ENCODE results near the gene FAM83D. TPM values are rescaled to one million over a fixed set of nuclear protein-coding genes. Genes with fewer than 3 reads are reported as not detected.

The FAM83D gene
- total RNA-seq, 1 experiment from 2014 or later: 66.9 TPM

DNA sequence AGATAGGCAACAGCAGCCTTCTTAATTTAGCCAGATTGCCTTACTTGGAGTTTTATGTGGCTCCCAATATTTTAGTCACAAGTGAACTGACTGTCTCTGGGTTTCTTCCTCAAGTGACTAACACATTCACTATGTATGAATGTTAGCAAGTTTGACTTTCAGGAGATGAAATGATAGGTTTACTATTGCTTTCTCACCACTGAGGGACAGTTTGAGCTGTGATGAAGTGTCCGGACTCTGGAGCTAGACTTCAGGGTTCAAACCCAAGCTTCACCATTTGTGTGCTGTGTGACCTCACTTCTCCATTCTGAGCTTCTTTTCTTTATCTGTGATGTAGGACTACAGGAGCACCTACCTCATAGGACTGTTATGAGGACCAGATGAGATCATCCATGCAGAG is 44.1 kb downstream of the FAM83D start (continued):
- TF ChIP-seq, protein P1, sequence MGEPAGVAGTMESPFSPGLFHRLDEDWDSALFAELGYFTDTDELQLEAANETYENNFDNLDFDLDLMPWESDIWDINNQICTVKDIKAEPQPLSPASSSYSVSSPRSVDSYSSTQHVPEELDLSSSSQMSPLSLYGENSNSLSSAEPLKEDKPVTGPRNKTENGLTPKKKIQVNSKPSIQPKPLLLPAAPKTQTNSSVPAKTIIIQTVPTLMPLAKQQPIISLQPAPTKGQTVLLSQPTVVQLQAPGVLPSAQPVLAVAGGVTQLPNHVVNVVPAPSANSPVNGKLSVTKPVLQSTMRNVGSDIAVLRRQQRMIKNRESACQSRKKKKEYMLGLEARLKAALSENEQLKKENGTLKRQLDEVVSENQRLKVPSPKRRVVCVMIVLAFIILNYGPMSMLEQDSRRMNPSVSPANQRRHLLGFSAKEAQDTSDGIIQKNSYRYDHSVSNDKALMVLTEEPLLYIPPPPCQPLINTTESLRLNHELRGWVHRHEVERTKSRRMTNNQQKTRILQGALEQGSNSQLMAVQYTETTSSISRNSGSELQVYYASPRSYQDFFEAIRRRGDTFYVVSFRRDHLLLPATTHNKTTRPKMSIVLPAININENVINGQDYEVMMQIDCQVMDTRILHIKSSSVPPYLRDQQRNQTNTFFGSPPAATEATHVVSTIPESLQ (CRISPR knock-in tag; IDR thresholded peaks at IDR 0.05): no peak
- TF ChIP-seq TP53 (CRISPR knock-in tag; IDR thresholded peaks at IDR 0.05): no peak
- no peak for TF ChIP-seq ZBTB21 (CRISPR knock-in tag; IDR thresholded peaks at IDR 0.05; ENCODE audit: borderline replicate concordance)
- no peak for TF ChIP-seq GABPB1 (CRISPR knock-in tag; IDR thresholded peaks at IDR 0.05)
- no peak for TF ChIP-seq ZNF671 (CRISPR knock-in tag; IDR thresholded peaks at IDR 0.05)
- no peak for TF ChIP-seq TEAD1 (CRISPR knock-in tag; IDR thresholded peaks at IDR 0.05)
- TF ChIP-seq, protein P2, sequence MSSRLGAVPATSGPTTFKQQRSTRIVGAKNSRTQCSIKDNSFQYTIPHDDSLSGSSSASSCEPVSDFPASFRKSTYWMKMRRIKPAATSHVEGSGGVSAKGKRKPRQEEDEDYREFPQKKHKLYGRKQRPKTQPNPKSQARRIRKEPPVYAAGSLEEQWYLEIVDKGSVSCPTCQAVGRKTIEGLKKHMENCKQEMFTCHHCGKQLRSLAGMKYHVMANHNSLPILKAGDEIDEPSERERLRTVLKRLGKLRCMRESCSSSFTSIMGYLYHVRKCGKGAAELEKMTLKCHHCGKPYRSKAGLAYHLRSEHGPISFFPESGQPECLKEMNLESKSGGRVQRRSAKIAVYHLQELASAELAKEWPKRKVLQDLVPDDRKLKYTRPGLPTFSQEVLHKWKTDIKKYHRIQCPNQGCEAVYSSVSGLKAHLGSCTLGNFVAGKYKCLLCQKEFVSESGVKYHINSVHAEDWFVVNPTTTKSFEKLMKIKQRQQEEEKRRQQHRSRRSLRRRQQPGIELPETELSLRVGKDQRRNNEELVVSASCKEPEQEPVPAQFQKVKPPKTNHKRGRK (CRISPR knock-in tag; IDR thresholded peaks at IDR 0.05; ENCODE audit: borderline replicate concordance): no peak
- no peak for TF ChIP-seq ZNF138 (CRISPR knock-in tag; conservative IDR thresholded peaks at IDR 0.05)
- TF ChIP-seq, protein P3, sequence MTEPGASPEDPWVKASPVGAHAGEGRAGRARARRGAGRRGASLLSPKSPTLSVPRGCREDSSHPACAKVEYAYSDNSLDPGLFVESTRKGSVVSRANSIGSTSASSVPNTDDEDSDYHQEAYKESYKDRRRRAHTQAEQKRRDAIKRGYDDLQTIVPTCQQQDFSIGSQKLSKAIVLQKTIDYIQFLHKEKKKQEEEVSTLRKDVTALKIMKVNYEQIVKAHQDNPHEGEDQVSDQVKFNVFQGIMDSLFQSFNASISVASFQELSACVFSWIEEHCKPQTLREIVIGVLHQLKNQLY (CRISPR knock-in tag; IDR thresholded peaks at IDR 0.05): no peak
- TF ChIP-seq, protein P4, sequence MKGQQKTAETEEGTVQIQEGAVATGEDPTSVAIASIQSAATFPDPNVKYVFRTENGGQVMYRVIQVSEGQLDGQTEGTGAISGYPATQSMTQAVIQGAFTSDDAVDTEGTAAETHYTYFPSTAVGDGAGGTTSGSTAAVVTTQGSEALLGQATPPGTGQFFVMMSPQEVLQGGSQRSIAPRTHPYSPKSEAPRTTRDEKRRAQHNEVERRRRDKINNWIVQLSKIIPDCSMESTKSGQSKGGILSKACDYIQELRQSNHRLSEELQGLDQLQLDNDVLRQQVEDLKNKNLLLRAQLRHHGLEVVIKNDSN (CRISPR knock-in tag; IDR thresholded peaks at IDR 0.05): no peak
- no peak for TF ChIP-seq TEAD4 (CRISPR knock-in tag; IDR thresholded peaks at IDR 0.05)
- TF ChIP-seq, protein P5, sequence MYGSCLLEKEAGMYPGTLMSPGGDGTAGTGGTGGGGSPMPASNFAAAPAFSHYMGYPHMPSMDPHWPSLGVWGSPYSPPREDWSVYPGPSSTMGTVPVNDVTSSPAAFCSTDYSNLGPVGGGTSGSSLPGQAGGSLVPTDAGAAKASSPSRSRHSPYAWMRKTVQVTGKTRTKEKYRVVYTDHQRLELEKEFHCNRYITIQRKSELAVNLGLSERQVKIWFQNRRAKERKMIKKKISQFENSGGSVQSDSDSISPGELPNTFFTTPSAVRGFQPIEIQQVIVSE (CRISPR knock-in tag; IDR thresholded peaks at IDR 0.05; ENCODE audit: borderline replicate concordance): no peak
- TF ChIP-seq MYBL2 (CRISPR knock-in tag; IDR thresholded peaks at IDR 0.05): no peak

DNA sequence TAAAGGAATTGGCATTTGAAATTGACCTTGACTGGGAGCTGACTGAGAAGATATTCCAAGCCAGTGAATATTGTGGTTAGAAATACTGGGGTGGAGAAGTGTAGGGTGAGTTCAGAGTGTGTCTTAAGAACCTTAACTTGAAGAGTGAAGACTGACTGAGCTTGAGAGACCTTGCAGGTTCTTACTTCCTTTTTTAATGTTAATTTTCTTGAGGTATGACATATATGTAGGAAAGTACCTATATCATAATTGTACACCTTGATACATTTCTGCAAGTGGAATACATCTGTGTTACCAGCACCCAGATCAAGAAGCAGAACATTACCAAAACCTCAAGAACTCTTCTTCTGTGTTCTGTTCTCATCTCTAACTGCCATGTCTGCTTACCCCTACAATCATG is 46.9 kb downstream of the FAM83D start:
- ATAC-seq (no peak), DNase-seq (ENCODE audit: low spot score) (no peak)
- CTCF ChIA-PET: no interaction called here
- Mint-ChIP-seq H3K4me3 (no peak overlapping the region), H3K36me3 (peaks cover 29% of the 10 kb centered on the region), H3K4me1 (no peaks in the 10 kb centered on the region), H3K9me3 (no peaks in the 10 kb centered on the region), H3K27ac (no peak overlapping the region), H3K27me3 (ENCODE audit: low read depth) (no peaks in the 10 kb centered on the region)
- POLR2A ChIA-PET: no interaction called here
- TF ChIP-seq, protein P6, sequence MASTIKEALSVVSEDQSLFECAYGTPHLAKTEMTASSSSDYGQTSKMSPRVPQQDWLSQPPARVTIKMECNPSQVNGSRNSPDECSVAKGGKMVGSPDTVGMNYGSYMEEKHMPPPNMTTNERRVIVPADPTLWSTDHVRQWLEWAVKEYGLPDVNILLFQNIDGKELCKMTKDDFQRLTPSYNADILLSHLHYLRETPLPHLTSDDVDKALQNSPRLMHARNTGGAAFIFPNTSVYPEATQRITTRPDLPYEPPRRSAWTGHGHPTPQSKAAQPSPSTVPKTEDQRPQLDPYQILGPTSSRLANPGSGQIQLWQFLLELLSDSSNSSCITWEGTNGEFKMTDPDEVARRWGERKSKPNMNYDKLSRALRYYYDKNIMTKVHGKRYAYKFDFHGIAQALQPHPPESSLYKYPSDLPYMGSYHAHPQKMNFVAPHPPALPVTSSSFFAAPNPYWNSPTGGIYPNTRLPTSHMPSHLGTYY (CRISPR knock-in tag; IDR thresholded peaks at IDR 0.05): no peak
- TF ChIP-seq TEAD1 (CRISPR knock-in tag; IDR thresholded peaks at IDR 0.05): no peak
- TF ChIP-seq, protein P7, sequence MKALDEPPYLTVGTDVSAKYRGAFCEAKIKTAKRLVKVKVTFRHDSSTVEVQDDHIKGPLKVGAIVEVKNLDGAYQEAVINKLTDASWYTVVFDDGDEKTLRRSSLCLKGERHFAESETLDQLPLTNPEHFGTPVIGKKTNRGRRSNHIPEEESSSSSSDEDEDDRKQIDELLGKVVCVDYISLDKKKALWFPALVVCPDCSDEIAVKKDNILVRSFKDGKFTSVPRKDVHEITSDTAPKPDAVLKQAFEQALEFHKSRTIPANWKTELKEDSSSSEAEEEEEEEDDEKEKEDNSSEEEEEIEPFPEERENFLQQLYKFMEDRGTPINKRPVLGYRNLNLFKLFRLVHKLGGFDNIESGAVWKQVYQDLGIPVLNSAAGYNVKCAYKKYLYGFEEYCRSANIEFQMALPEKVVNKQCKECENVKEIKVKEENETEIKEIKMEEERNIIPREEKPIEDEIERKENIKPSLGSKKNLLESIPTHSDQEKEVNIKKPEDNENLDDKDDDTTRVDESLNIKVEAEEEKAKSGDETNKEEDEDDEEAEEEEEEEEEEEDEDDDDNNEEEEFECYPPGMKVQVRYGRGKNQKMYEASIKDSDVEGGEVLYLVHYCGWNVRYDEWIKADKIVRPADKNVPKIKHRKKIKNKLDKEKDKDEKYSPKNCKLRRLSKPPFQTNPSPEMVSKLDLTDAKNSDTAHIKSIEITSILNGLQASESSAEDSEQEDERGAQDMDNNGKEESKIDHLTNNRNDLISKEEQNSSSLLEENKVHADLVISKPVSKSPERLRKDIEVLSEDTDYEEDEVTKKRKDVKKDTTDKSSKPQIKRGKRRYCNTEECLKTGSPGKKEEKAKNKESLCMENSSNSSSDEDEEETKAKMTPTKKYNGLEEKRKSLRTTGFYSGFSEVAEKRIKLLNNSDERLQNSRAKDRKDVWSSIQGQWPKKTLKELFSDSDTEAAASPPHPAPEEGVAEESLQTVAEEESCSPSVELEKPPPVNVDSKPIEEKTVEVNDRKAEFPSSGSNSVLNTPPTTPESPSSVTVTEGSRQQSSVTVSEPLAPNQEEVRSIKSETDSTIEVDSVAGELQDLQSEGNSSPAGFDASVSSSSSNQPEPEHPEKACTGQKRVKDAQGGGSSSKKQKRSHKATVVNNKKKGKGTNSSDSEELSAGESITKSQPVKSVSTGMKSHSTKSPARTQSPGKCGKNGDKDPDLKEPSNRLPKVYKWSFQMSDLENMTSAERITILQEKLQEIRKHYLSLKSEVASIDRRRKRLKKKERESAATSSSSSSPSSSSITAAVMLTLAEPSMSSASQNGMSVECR (CRISPR knock-in tag; IDR thresholded peaks at IDR 0.05; ENCODE audit: borderline replicate concordance): no peak
- TF ChIP-seq, protein P8, sequence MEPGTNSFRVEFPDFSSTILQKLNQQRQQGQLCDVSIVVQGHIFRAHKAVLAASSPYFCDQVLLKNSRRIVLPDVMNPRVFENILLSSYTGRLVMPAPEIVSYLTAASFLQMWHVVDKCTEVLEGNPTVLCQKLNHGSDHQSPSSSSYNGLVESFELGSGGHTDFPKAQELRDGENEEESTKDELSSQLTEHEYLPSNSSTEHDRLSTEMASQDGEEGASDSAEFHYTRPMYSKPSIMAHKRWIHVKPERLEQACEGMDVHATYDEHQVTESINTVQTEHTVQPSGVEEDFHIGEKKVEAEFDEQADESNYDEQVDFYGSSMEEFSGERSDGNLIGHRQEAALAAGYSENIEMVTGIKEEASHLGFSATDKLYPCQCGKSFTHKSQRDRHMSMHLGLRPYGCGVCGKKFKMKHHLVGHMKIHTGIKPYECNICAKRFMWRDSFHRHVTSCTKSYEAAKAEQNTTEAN (CRISPR knock-in tag; IDR thresholded peaks at IDR 0.05): no peak
- TF ChIP-seq, protein P4 (CRISPR knock-in tag; IDR thresholded peaks at IDR 0.05): no peak
- TF ChIP-seq RELA (CRISPR knock-in tag; IDR thresholded peaks at IDR 0.05; ENCODE audit: borderline replicate concordance): no peak
- TF ChIP-seq MYBL2 (CRISPR knock-in tag; IDR thresholded peaks at IDR 0.05): no peak
- TF ChIP-seq SOX15 (CRISPR knock-in tag; IDR thresholded peaks at IDR 0.05): no peak
- TF ChIP-seq, protein P9, sequence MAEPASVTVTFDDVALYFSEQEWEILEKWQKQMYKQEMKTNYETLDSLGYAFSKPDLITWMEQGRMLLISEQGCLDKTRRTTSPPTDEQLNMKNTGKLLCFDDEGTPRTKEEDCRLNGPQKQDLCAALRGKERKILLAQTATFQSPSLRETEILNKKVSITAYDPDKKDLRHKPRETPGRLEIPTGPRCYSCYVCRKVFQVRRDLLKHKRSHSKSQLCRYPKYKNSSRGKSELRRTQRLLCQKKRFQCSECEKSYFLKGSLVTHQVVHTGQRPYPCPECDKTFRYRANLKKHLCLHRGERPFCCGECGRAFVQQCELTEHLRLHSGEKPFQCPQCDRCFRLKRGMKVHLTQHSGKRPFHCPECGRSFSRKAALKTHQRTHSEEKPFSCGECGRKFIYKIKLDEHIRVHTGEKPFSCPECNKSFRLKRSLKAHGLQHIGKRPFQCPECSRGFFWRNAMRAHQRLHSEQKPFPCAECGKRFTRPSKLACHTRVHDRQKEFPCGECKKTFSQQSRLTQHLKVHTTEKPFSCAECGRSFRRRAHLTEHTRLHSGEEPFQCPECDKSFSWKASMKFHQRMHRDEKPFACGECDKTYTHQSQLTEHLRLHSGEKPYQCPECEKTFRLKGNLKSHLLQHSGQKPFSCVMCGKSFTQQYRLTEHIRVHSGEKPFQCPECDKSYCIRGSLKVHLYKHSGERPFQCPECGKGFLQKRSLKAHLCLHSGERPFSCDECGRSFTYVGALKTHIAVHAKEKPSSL (CRISPR knock-in tag; conservative IDR thresholded peaks at IDR 0.05): no peak
- TF ChIP-seq HMGA2 (CRISPR knock-in tag; IDR thresholded peaks at IDR 0.05): no peak
- no peak for TF ChIP-seq ZNF138 (CRISPR knock-in tag; conservative IDR thresholded peaks at IDR 0.05)
